ENCODE results near the gene CNDP2.

CNDP2 gene

GRCh38 chr18:74456349-74457042 is 39.7 kb upstream of the CNDP2 start:
- Histone ChIP-seq H3K9me3 (ENCODE audit: control insufficient read depth in 2 of 2, low read length in 2 of 2) (no peaks in the 10 kb centered on the region), H3K4me1 (ENCODE audit: control insufficient read depth, insufficient read depth, low read length) (peaks cover 14% of the 10 kb centered on the region), H3K4me3 (ENCODE audit: low read length in 2 of 2) (peak overlapping the region; percentile 1 to 62), H3K9ac (ENCODE audit: low read length in 2 of 2) (no peak overlapping the region), H3K27me3 (ENCODE audit: control insufficient read depth in 1 of 2, insufficient read depth in 2 of 2, low read length in 2 of 2) (peaks cover 32 to 41% of the 10 kb centered on the region in 2 donors), H3K27ac (ENCODE audit: low read length) (no peak overlapping the region), H3K36me3 (ENCODE audit: control insufficient read depth in 2 of 2, insufficient read depth in 2 of 2, low read length in 2 of 2) (no peaks in the 10 kb centered on the region)

DNA sequence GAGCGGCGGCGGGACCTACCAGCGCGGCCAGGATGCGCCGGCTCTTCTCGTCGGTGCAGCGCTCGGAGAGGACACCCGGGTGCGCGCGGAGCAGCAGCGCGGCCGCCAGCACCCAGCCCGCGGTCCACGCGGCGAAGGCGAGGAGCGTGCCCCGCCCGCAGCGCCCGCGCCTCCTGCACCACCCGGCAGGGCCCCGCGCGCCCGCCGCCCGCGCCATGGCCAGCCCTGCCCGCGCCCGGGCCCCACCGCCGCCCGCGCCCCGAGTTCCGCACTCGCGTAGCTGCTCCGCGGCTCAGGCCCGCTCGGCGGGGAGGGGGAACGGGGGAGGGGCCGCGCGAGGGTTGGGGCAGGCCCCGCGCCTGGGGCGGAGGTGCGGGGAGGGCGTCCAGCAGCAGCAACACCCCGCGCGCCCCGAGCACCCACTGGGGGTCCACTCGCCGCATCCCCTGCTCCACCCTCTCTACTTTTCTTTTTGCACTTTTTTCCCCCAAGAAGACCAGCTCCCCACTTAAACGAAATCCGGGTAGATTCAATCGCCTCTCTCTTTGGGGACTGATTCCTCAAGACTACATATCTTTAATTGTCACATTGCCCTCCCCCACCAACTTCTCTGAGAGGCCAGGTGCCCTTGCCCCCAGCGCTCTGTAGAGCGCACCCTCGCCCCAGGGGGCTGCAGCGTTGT is 39.0 kb upstream of the CNDP2 start, which contains the start of gene DIPK1C:
DIPK1C (minus strand) TSS at position 266 of the 682 bp plus-strand sequence; CDS start at position 217, 49 bp downstream.
- H3K4me1 ChIP-seq (ENCODE audit: control insufficient read depth, insufficient read depth, low read length), result peaks cover 14% of the 10 kb centered on the region

GRCh38 chr18:74457725-74458421 is 38.3 kb upstream of the CNDP2 start:
- no peaks in the 10 kb centered on the region for H3K36me3 ChIP-seq (ENCODE audit: control insufficient read depth in 2 of 2, insufficient read depth in 2 of 2, low read length in 2 of 2)
- no peak overlapping the region for H3K27ac ChIP-seq (ENCODE audit: low read length)
- H3K27me3 ChIP-seq (ENCODE audit: control insufficient read depth in 1 of 2, insufficient read depth in 2 of 2, low read length in 2 of 2), result peaks cover 32 to 41% of the 10 kb centered on the region in 2 donors
- H3K4me3 ChIP-seq (ENCODE audit: low read length in 2 of 2), result no peak overlapping the region
- H3K9ac ChIP-seq (ENCODE audit: low read length in 2 of 2), result no peak overlapping the region
- H3K9me3 ChIP-seq (ENCODE audit: control insufficient read depth in 2 of 2, low read length in 2 of 2), result no peaks in the 10 kb centered on the region
- peaks cover 14% of the 10 kb centered on the region for H3K4me1 ChIP-seq (ENCODE audit: control insufficient read depth, insufficient read depth, low read length)

More for the DNA sequence above, 39.0 kb upstream of the CNDP2 start, which contains the start of gene DIPK1C:
- Histone ChIP-seq H3K4me3 (ENCODE audit: low read length in 2 of 2) (peak within 1 kb of the TSS; percentile 1 to 62), H3K9me3 (ENCODE audit: control insufficient read depth in 2 of 2, low read length in 2 of 2) (no peaks in the 10 kb centered on the region), H3K27ac (ENCODE audit: low read length) (no peak within 1 kb of the TSS), H3K27me3 (ENCODE audit: control insufficient read depth in 1 of 2, insufficient read depth in 2 of 2, low read length in 2 of 2) (peaks cover 32 to 41% of the 10 kb centered on the region in 2 donors), H3K36me3 (ENCODE audit: control insufficient read depth in 2 of 2, insufficient read depth in 2 of 2, low read length in 2 of 2) (no peaks in the 10 kb centered on the region), H3K9ac (ENCODE audit: low read length in 2 of 2) (no peak within 1 kb of the TSS)

- Histone ChIP-seq H3K4me3 (ENCODE audit: low read length in 2 of 2) (no peak overlapping the region), H3K4me1 (ENCODE audit: control insufficient read depth, insufficient read depth, low read length) (peaks cover 14% of the 10 kb centered on the region), H3K27me3 (ENCODE audit: control insufficient read depth in 1 of 2, insufficient read depth in 2 of 2, low read length in 2 of 2) (peaks cover 22 to 26% of the 10 kb centered on the region in 2 donors), H3K9me3 (ENCODE audit: control insufficient read depth in 2 of 2, low read length in 2 of 2) (no peaks in the 10 kb centered on the region), H3K27ac (ENCODE audit: low read length) (no peak overlapping the region), H3K9ac (ENCODE audit: low read length in 2 of 2) (no peak overlapping the region), H3K36me3 (ENCODE audit: control insufficient read depth in 2 of 2, insufficient read depth in 2 of 2, low read length in 2 of 2) (no peaks in the 10 kb centered on the region)
Measured at GRCh38 chr18:74459889-74460288, 36.3 kb upstream of the CNDP2 start.

GRCh38 chr18:74460825-74461224 is 35.3 kb upstream of the CNDP2 start:
- Histone ChIP-seq H3K27ac (ENCODE audit: low read length) (no peak overlapping the region), H3K9ac (ENCODE audit: low read length in 2 of 2) (no peak overlapping the region), H3K36me3 (ENCODE audit: control insufficient read depth in 2 of 2, insufficient read depth in 2 of 2, low read length in 2 of 2) (no peaks in the 10 kb centered on the region), H3K9me3 (ENCODE audit: control insufficient read depth in 2 of 2, low read length in 2 of 2) (no peaks in the 10 kb centered on the region), H3K4me1 (ENCODE audit: control insufficient read depth, insufficient read depth, low read length) (peaks cover 14% of the 10 kb centered on the region), H3K27me3 (ENCODE audit: control insufficient read depth in 1 of 2, insufficient read depth in 2 of 2, low read length in 2 of 2) (peaks cover 20 to 21% of the 10 kb centered on the region in 2 donors), H3K4me3 (ENCODE audit: low read length in 2 of 2) (no peak overlapping the region)

GRCh38 chr18:74463254-74463653 is 32.9 kb upstream of the CNDP2 start:
- no peaks in the 10 kb centered on the region for H3K36me3 ChIP-seq (ENCODE audit: control insufficient read depth in 2 of 2, insufficient read depth in 2 of 2, low read length in 2 of 2)
- H3K27ac ChIP-seq (ENCODE audit: low read length), result no peak overlapping the region
- H3K9me3 ChIP-seq (ENCODE audit: control insufficient read depth in 2 of 2, low read length in 2 of 2), result no peaks in the 10 kb centered on the region
- H3K27me3 ChIP-seq (ENCODE audit: control insufficient read depth in 1 of 2, insufficient read depth in 2 of 2, low read length in 2 of 2), result peaks cover 0 to 9% of the 10 kb centered on the region in 2 donors
- no peak overlapping the region for H3K4me3 ChIP-seq (ENCODE audit: low read length in 2 of 2)
- no peak overlapping the region for H3K9ac ChIP-seq (ENCODE audit: low read length in 2 of 2)
- H3K4me1 ChIP-seq (ENCODE audit: control insufficient read depth, insufficient read depth, low read length), result no peaks in the 10 kb centered on the region

DNA sequence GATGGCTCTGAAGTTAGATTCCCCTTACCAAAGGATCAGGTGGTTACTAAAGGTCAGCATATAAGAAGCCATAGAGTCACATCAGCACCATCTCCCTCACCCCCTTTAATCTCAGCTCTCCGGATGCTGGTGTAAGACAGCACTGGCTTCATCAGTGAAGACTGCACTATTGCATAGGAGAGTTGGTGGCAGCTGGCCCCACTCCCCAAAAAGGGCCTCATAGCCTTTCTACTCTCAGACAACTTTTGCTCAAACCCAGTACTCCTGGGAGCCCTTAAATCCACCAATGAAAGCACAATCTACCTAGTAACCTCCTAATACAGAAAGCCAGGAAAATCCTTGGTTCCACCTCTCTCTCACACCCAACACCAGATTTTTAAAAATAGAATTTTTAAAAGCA is 32.2 kb upstream of the CNDP2 start:
- Histone ChIP-seq H3K4me1 (ENCODE audit: control insufficient read depth, insufficient read depth, low read length) (no peaks in the 10 kb centered on the region), H3K36me3 (ENCODE audit: control insufficient read depth in 2 of 2, insufficient read depth in 2 of 2, low read length in 2 of 2) (no peaks in the 10 kb centered on the region), H3K27me3 (ENCODE audit: control insufficient read depth in 1 of 2, insufficient read depth in 2 of 2, low read length in 2 of 2) (peaks cover 0 to 5% of the 10 kb centered on the region in 2 donors), H3K9ac (ENCODE audit: low read length in 2 of 2) (no peak overlapping the region), H3K9me3 (ENCODE audit: control insufficient read depth in 2 of 2, low read length in 2 of 2) (no peaks in the 10 kb centered on the region), H3K27ac (ENCODE audit: low read length) (no peak overlapping the region), H3K4me3 (ENCODE audit: low read length in 2 of 2) (no peak overlapping the region)

GRCh38 chr18:74465775-74466174 is 30.4 kb upstream of the CNDP2 start:
- Histone ChIP-seq H3K4me1 (ENCODE audit: control insufficient read depth, insufficient read depth, low read length) (no peaks in the 10 kb centered on the region), H3K36me3 (ENCODE audit: control insufficient read depth in 2 of 2, insufficient read depth in 2 of 2, low read length in 2 of 2) (no peaks in the 10 kb centered on the region), H3K27ac (ENCODE audit: low read length) (no peak overlapping the region), H3K9ac (ENCODE audit: low read length in 2 of 2) (no peak overlapping the region), H3K4me3 (ENCODE audit: low read length in 2 of 2) (no peak overlapping the region), H3K27me3 (ENCODE audit: control insufficient read depth in 1 of 2, insufficient read depth in 2 of 2, low read length in 2 of 2) (no peaks in the 10 kb centered on the region), H3K9me3 (ENCODE audit: control insufficient read depth in 2 of 2, low read length in 2 of 2) (no peaks in the 10 kb centered on the region)

GRCh38 chr18:74468547-74469061 is 27.6 kb upstream of the CNDP2 start:
- Histone ChIP-seq H3K4me1 (ENCODE audit: control insufficient read depth, insufficient read depth, low read length) (no peaks in the 10 kb centered on the region), H3K9me3 (ENCODE audit: control insufficient read depth in 2 of 2, low read length in 2 of 2) (no peaks in the 10 kb centered on the region), H3K27me3 (ENCODE audit: control insufficient read depth in 1 of 2, insufficient read depth in 2 of 2, low read length in 2 of 2) (no peaks in the 10 kb centered on the region), H3K36me3 (ENCODE audit: control insufficient read depth in 2 of 2, insufficient read depth in 2 of 2, low read length in 2 of 2) (no peaks in the 10 kb centered on the region), H3K4me3 (ENCODE audit: low read length in 2 of 2) (no peak overlapping the region), H3K27ac (ENCODE audit: low read length) (no peak overlapping the region), H3K9ac (ENCODE audit: low read length in 2 of 2) (no peak overlapping the region)

GRCh38 chr18:74472312-74472711 is 23.9 kb upstream of the CNDP2 start:
- no peaks in the 10 kb centered on the region for H3K4me1 ChIP-seq (ENCODE audit: control insufficient read depth, insufficient read depth, low read length)
- H3K9ac ChIP-seq (ENCODE audit: low read length in 2 of 2), result no peak overlapping the region
- no peaks in the 10 kb centered on the region for H3K9me3 ChIP-seq (ENCODE audit: control insufficient read depth in 2 of 2, low read length in 2 of 2)
- H3K27me3 ChIP-seq (ENCODE audit: control insufficient read depth in 1 of 2, insufficient read depth in 2 of 2, low read length in 2 of 2), result no peaks in the 10 kb centered on the region
- H3K27ac ChIP-seq (ENCODE audit: low read length), result no peak overlapping the region
- H3K36me3 ChIP-seq (ENCODE audit: control insufficient read depth in 2 of 2, insufficient read depth in 2 of 2, low read length in 2 of 2), result no peaks in the 10 kb centered on the region
- H3K4me3 ChIP-seq (ENCODE audit: low read length in 2 of 2), result no peak overlapping the region
